CD4-positive, alpha-beta T cell treated with Interleukin-4 for 4 hours (primary cell): ENCODE results near the gene CUL1.
A peak's percentile ranks its signal among the peaks of the same experiment; 100 is the strongest.

Experiments
- DNase-seq: peaks from one replicate; pipeline ENCODE4 v3.0.0-alpha.2; 2020

The CUL1 gene

GRCh38 chr7:148721390-148721789, 22.7 kb downstream of the CUL1 start:
- no peak for DNase-seq

GRCh38 chr7:148722340-148723165, 23.9 kb downstream of the CUL1 start:
- DNase-seq, result no peak

- no peak for DNase-seq
These were observed 24.5 kb downstream of the CUL1 start for GRCh38 chr7:148723166-148723559.

- no peak for DNase-seq
These were observed 25.1 kb downstream of the CUL1 start for GRCh38 chr7:148723846-148724245.

- peak; percentile 13 for DNase-seq
These were observed 27.7 kb downstream of the CUL1 start for GRCh38 chr7:148726385-148726784.

GRCh38 chr7:148727501-148728278, 29.0 kb downstream of the CUL1 start:
- no peak for DNase-seq

GRCh38 chr7:148729984-148730733, 31.5 kb downstream of the CUL1 start:
- no peak for DNase-seq

- no peak for DNase-seq
These were observed 34.2 kb downstream of the CUL1 start for GRCh38 chr7:148732862-148733261.

GRCh38 chr7:148733496-148733895, 34.8 kb downstream of the CUL1 start:
- DNase-seq, result no peak

GRCh38 chr7:148735141-148735540, 36.4 kb downstream of the CUL1 start:
- no peak for DNase-seq

- DNase-seq, result no peak
These were observed 37.3 kb downstream of the CUL1 start for GRCh38 chr7:148735967-148736366.

- no peak for DNase-seq
These were observed 40.2 kb downstream of the CUL1 start for GRCh38 chr7:148738737-148739535.

GRCh38 chr7:148746135-148746534, 47.4 kb downstream of the CUL1 start:
- DNase-seq, result no peak

- DNase-seq, result peak; percentile 20
These were observed 48.6 kb downstream of the CUL1 start for GRCh38 chr7:148747274-148747673.

GRCh38 chr7:148750442-148751355, 52.0 kb downstream of the CUL1 start:
- no peak for DNase-seq

- no peak for DNase-seq
These were observed 54.5 kb downstream of the CUL1 start for GRCh38 chr7:148753224-148753623.

- no peak for DNase-seq
These were observed 56.2 kb downstream of the CUL1 start for GRCh38 chr7:148754912-148755311.

GRCh38 chr7:148761499-148762278, 63.0 kb downstream of the CUL1 start:
- DNase-seq, result no peak

GRCh38 chr7:148763622-148764021, 64.9 kb downstream of the CUL1 start:
- no peak for DNase-seq

GRCh38 chr7:148770004-148770403, 71.3 kb downstream of the CUL1 start:
- DNase-seq, result no peak
